HL-60 (cell line): Measurements from ENCODE around the gene CLIC4.

Experiments
- DNase-seq, 2 experiments: peaks; one replicate each; pipeline ENCODE4 v3.0.0-alpha.2; 2010 to 2020; ENCODE audit warnings: low read depth in 1 of 2, low spot score in 1 of 2
- H3K27ac ChIP-seq: fragments of 250-450 bp; sonication (Bioruptor Pico); replicated peaks from 2 replicates; pipeline ENCODE4 v1.5.1; 2020; ENCODE audit warnings: mild to moderate bottlenecking, moderate library complexity
- H3K27me3 ChIP-seq: fragments of 250-450 bp; sonication (Bioruptor Pico); 2 replicates; pipeline ENCODE4 v1.5.1; 2021; ENCODE audit warnings: mild to moderate bottlenecking, moderate library complexity; ENCODE audit not compliant: insufficient read depth, poor library complexity, severe bottlenecking
- H3K4me3 ChIP-seq: replicated peaks from 2 replicates; pipeline ENCODE4 v1.5.1; 2011; ENCODE audit warnings: mild to moderate bottlenecking, control low read depth, low read length; ENCODE audit not compliant: insufficient read depth
- GABPA ChIP-seq: IDR thresholded peaks from 2 replicates; pipeline ENCODE4 v1.6.1; 2012; ENCODE audit warnings: low read depth
- POLR2AphosphoS5 ChIP-seq: IDR thresholded peaks from 2 replicates; pipeline ENCODE4 v1.6.1; 2012; ENCODE audit warnings: low read depth
- SPI1 ChIP-seq: IDR thresholded peaks from 2 replicates; pipeline ENCODE4 v1.6.1; 2012; ENCODE audit warnings: low read depth, mild to moderate bottlenecking, borderline replicate concordance
- TF ChIP-seq, protein P1 (sequence below): IDR thresholded peaks from one replicate; pipeline ENCODE4 v1.5.1; 2011; ENCODE audit warnings: low read length, control low read depth, inconsistent platforms; ENCODE audit not compliant: insufficient read depth
- TF ChIP-seq, protein P2 (sequence below): IDR thresholded peaks from 2 replicates; pipeline ENCODE4 v1.6.1; 2012; ENCODE audit warnings: low read depth; ENCODE audit not compliant: insufficient replicate concordance

Gene CLIC4

DNA sequence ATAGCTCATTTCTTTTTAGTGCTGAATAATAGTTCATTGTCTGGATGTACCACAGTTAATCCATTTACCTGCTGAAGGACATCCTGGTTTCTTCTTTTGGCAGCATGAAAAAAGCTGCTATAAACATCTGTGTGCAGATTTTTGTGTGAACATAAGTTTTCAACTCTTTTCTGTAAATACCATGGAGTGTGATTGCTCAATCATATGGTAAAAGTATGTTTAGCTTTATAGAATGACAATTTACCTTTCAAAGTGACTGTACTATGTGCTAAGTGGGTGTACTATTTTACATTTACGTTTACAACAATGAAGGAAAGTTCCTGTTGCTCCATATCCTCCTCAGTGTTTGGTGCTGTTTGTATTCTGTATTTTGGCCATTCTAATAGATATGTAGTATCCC is 135.8 kb downstream of the CLIC4 start:
- Histone ChIP-seq H3K27ac (no peak overlapping the region), H3K27me3 (no peaks in the 10 kb centered on the region), H3K4me3 (no peak overlapping the region)
- TF ChIP-seq POLR2AphosphoS5 (no peak), GABPA (no peak), SPI1 (no peak)
- TF ChIP-seq, protein P1, sequence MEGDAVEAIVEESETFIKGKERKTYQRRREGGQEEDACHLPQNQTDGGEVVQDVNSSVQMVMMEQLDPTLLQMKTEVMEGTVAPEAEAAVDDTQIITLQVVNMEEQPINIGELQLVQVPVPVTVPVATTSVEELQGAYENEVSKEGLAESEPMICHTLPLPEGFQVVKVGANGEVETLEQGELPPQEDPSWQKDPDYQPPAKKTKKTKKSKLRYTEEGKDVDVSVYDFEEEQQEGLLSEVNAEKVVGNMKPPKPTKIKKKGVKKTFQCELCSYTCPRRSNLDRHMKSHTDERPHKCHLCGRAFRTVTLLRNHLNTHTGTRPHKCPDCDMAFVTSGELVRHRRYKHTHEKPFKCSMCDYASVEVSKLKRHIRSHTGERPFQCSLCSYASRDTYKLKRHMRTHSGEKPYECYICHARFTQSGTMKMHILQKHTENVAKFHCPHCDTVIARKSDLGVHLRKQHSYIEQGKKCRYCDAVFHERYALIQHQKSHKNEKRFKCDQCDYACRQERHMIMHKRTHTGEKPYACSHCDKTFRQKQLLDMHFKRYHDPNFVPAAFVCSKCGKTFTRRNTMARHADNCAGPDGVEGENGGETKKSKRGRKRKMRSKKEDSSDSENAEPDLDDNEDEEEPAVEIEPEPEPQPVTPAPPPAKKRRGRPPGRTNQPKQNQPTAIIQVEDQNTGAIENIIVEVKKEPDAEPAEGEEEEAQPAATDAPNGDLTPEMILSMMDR: no peak
- TF ChIP-seq, protein P2, sequence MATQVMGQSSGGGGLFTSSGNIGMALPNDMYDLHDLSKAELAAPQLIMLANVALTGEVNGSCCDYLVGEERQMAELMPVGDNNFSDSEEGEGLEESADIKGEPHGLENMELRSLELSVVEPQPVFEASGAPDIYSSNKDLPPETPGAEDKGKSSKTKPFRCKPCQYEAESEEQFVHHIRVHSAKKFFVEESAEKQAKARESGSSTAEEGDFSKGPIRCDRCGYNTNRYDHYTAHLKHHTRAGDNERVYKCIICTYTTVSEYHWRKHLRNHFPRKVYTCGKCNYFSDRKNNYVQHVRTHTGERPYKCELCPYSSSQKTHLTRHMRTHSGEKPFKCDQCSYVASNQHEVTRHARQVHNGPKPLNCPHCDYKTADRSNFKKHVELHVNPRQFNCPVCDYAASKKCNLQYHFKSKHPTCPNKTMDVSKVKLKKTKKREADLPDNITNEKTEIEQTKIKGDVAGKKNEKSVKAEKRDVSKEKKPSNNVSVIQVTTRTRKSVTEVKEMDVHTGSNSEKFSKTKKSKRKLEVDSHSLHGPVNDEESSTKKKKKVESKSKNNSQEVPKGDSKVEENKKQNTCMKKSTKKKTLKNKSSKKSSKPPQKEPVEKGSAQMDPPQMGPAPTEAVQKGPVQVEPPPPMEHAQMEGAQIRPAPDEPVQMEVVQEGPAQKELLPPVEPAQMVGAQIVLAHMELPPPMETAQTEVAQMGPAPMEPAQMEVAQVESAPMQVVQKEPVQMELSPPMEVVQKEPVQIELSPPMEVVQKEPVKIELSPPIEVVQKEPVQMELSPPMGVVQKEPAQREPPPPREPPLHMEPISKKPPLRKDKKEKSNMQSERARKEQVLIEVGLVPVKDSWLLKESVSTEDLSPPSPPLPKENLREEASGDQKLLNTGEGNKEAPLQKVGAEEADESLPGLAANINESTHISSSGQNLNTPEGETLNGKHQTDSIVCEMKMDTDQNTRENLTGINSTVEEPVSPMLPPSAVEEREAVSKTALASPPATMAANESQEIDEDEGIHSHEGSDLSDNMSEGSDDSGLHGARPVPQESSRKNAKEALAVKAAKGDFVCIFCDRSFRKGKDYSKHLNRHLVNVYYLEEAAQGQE: no peak
- no peak for DNase-seq

DNA sequence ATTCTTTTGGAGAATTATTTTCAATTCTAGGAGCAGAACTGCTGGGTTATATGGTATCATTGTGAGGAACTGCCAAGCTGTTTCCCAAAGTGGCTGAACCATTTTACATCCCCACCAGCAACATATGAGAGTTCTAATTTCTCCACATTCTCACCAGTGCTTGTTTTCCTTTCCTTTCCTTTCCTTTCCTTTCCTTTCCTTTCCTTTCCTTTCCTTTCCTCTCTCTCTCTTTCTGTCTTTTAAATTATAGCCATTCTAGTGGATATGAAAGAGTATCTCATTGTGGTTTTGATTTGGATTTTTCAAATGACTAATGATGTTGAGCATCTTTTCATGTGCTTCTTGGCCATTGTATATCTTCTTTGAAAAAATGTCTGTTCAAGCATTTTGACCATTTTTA is 139.5 kb downstream of the CLIC4 start:
- TF ChIP-seq SPI1: no peak
- Histone ChIP-seq H3K27me3 (no peaks in the 10 kb centered on the region), H3K4me3 (no peak overlapping the region), H3K27ac (no peak overlapping the region)
- no peak for DNase-seq

DNA sequence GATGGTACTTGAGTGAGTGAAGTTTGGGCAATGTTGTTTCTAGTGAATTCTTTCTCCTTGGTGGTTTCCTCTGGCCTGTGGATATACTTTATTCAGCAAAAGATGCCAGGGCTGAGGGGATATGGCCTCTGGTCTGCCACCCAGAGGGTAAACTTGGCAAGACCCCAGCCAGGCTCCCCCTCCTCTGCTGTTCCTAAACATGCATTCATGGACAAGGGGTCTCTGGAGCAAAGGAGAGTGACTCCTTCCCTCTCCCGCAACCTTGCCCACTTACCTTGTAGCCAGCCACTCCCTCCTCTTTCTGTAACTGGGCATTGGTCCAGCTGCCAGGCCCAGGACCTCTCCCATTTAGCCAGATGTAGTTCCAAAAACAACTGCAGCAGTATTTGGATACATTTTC is 141.0 kb downstream of the CLIC4 start:
- H3K27ac ChIP-seq: no peak overlapping the region
- no peak for DNase-seq
- TF ChIP-seq, protein P2: no peak
- TF ChIP-seq GABPA: no peak
- TF ChIP-seq, protein P1: no peak
- no peak for TF ChIP-seq SPI1
- TF ChIP-seq POLR2AphosphoS5: no peak

DNA sequence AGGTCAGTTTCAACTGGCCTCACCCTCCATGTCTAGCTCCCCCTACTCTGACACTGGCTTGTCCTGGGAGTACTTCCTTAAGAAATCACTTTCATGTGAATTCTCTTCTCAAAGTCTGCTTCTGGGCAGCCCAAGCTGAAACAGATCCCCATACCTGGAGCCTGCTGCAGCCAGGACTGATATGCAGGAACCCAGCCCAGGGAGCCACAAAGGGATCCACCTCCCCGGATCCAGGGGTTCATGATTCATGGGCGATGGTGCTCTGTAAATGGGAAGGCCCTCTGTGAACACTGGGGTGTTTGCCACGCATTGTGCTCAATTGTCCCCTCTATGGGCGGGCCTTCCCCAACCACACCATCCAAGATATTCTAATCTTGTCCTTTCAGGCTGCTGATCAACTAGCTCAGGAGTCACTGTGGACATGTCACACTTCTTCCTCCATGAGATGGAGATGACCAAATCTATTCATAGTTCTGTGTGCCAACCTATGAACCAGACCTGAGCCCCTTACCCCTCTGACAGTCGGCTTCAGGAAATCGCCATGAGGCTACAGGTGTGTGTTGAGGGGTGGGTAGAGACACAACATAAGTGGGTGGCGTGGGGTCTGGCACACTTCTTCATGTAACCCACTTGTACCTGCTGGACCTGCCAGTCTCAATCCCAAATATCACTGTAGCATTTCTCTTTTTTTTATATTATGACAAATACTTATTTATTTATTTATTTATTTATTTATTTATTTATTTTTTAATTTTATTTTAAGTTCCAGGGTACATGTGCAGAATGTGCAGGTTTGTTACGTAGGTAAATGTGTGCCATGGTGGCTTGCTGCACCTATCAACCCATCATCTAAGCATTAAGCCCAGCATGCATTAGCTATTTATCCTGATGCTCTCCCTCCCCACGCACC is 143.1 kb downstream of the CLIC4 start:
- no peaks in the 10 kb centered on the region for H3K27me3 ChIP-seq
- TF ChIP-seq SPI1: no peak
- TF ChIP-seq, protein P2: no peak
- no peak overlapping the region for H3K27ac ChIP-seq
- no peak for DNase-seq
- no peak overlapping the region for H3K4me3 ChIP-seq

More for the DNA sequence above, 141.0 kb downstream of the CLIC4 start:
- Histone ChIP-seq H3K27me3 (no peaks in the 10 kb centered on the region), H3K4me3 (no peak overlapping the region)
